ENCODE results near the gene MBL2. TPM values are rescaled to one million over a fixed set of nuclear protein-coding genes. Genes with fewer than 3 reads are reported as not detected.

The MBL2 gene
- polyA plus RNA-seq, 1 of the 3 experiments (the other 2 are of a cell fraction): not detected

DNA sequence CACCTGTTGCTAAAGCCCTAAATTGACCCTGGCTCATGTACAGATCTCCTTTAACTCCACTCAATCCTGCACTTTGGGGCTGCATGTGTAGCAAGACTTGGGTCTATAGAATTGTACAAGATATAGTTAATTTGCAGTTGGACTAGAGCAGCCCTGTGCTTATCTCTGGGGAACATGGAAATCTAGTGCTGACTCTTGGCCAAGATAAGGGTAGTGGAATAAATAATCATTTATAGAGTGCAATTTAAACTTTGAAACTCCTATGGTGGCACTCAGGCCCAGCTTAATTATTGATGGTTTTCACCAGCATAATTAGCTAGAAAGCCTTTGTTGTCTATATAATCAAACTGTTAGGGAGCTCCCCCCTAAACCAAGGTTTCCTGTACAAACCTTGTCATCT lies 39.2 kb upstream of the MBL2 start:
- Histone ChIP-seq H3F3A (replicated peaks; ENCODE audit: insufficient read depth) (no peaks in the 10 kb centered on the region), H3K4me2 (no peak overlapping the region), H3K36me3 (replicated peaks in 1 of 2; ENCODE audit: control insufficient read depth in 1 of 2, insufficient read depth in 2 of 2, low read length in 1 of 2) (no peaks in the 10 kb centered on the region), H3K27me3 (ENCODE audit: insufficient read depth) (no peaks in the 10 kb centered on the region), H3K79me2 (ENCODE audit: insufficient read depth) (no peaks in the 10 kb centered on the region), H4K20me1 (ENCODE audit: insufficient read depth) (no peaks in the 10 kb centered on the region), H3K4me3 (ENCODE audit: low read depth in 2 of 2, low read length in 1 of 2) (no peak overlapping the region), H2AFZ (ENCODE audit: low read depth) (no peak overlapping the region), H3K9me2 (no peaks in the 10 kb centered on the region), H3K9me3 (no peaks in the 10 kb centered on the region), H3K4me1 (ENCODE audit: control insufficient read depth in 1 of 2, insufficient read depth in 2 of 2, low read depth in 1 of 2, low read length in 1 of 2) (no peaks in the 10 kb centered on the region), H3K9ac (no peak overlapping the region), H3K27ac (ENCODE audit: low read depth in 2 of 2, low read length in 1 of 2) (no peak overlapping the region)
- ChIA-PET CTCF (no interaction called here), POLR2A (no interaction called here)
- TF ChIP-seq USF1 (IDR thresholded peaks at IDR 0.05; ENCODE audit: borderline replicate concordance, low read depth) (no peak), YY1 (IDR thresholded peaks at IDR 0.05; ENCODE audit: low read depth) (no peak), ZBTB33 (IDR thresholded peaks at IDR 0.05; ENCODE audit: borderline replicate concordance, low read depth) (no peak), SMC3 (IDR thresholded peaks at IDR 0.05; ENCODE audit: low read depth, low read length) (no peak), SIN3A (IDR thresholded peaks at IDR 0.05; ENCODE audit: borderline replicate concordance, low read depth, low read length) (no peak), FOSL2 (IDR thresholded peaks at IDR 0.05; ENCODE audit: borderline replicate concordance, low read depth) (no peak), USF2 (IDR thresholded peaks at IDR 0.05; ENCODE audit: borderline replicate concordance, low read depth, low read length) (no peak), CTCF (IDR thresholded peaks at IDR 0.05) (no peak), FOXM1 (IDR thresholded peaks at IDR 0.05; ENCODE audit: low read depth) (no peak), TAF1 (IDR thresholded peaks at IDR 0.05; ENCODE audit: borderline replicate concordance, low read depth, low read length) (no peak), TEAD4 (IDR thresholded peaks at IDR 0.05; ENCODE audit: borderline replicate concordance, insufficient read depth) (no peak), MXI1 (IDR thresholded peaks at IDR 0.05; ENCODE audit: low read depth, low read length) (no peak), EZH2phosphoT487 (IDR thresholded peaks at IDR 0.05; ENCODE audit: borderline replicate concordance, low read depth) (no peak), GATA2 (CRISPR knock-in tag; IDR thresholded peaks at IDR 0.05) (no peak)
- TF ChIP-seq, protein P1, sequence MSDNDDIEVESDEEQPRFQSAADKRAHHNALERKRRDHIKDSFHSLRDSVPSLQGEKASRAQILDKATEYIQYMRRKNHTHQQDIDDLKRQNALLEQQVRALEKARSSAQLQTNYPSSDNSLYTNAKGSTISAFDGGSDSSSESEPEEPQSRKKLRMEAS (IDR thresholded peaks at IDR 0.05; ENCODE audit: low read depth): no peak
- TF ChIP-seq, protein P2, sequence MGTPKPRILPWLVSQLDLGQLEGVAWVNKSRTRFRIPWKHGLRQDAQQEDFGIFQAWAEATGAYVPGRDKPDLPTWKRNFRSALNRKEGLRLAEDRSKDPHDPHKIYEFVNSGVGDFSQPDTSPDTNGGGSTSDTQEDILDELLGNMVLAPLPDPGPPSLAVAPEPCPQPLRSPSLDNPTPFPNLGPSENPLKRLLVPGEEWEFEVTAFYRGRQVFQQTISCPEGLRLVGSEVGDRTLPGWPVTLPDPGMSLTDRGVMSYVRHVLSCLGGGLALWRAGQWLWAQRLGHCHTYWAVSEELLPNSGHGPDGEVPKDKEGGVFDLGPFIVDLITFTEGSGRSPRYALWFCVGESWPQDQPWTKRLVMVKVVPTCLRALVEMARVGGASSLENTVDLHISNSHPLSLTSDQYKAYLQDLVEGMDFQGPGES (IDR thresholded peaks at IDR 0.05; ENCODE audit: low read depth, low read length): no peak
- DNase-seq: no peak

Measured in SK-N-SH (cell line).